ENCODE results near the gene UBR3. TPM values are rescaled to one million over a fixed set of nuclear protein-coding genes. Genes with fewer than 3 reads are reported as not detected.

The UBR3 gene
- polyA plus RNA-seq, 1 donor from 2014 or later: 75.2 TPM

DNA sequence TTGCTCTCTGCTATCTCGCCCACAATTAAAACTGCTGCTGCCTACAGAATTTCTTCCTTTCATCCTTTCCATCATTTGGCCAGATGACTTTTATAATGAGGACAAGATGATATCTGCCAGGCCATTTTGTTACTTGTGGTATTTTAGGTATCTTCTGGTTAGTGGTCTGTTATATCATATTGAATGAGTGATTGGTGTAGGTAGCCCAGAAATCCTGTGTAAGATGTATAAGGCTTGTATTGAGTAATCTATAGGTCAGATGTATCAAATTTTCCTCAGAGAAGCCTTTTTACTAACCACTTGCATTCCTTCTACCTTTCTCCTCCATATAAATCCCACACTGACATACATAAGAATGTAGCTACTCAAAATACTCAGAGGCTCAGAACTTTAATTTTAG lies 118.3 kb downstream of the UBR3 start:
- Histone ChIP-seq H3K9me3 (ENCODE audit: low read length) (no peaks in the 10 kb centered on the region), H3K4me2 (ENCODE audit: low read length) (no peak overlapping the region), H3K4me3 (ENCODE audit: low read length) (no peak overlapping the region), H3F3A (ENCODE audit: insufficient read depth, low read length, poor library complexity, severe bottlenecking) (no peaks in the 10 kb centered on the region), H2AFZ (ENCODE audit: low read depth, low read length) (no peak overlapping the region), H3K36me3 (ENCODE audit: insufficient read depth, low read length) (no peaks in the 10 kb centered on the region), H3K9me2 (ENCODE audit: insufficient read depth, low read length) (no peaks in the 10 kb centered on the region), H3K79me2 (replicated peaks; ENCODE audit: insufficient read depth, low read length) (no peaks in the 10 kb centered on the region), H4K20me1 (ENCODE audit: insufficient read depth) (no peaks in the 10 kb centered on the region), H3K27me3 (ENCODE audit: insufficient read depth, low read depth, low read length) (no peaks in the 10 kb centered on the region), H3K9ac (ENCODE audit: low read length) (no peak overlapping the region), H3K27ac (ENCODE audit: low read length) (no peak overlapping the region)
- TF ChIP-seq EP300 (conservative IDR thresholded peaks at IDR 0.05; ENCODE audit: poor library complexity, severe bottlenecking): no peak
- no peak for TF ChIP-seq EZH2 (IDR thresholded peaks at IDR 0.05; ENCODE audit: borderline replicate concordance, insufficient read depth, low read length, poor library complexity, severe bottlenecking)
- no peak for TF ChIP-seq SMC3 (conservative IDR thresholded peaks at IDR 0.05; ENCODE audit: poor library complexity)
- no peak for TF ChIP-seq CTCF (IDR thresholded peaks at IDR 0.05; ENCODE audit: poor library complexity, severe bottlenecking)
- no peak for TF ChIP-seq POLR2AphosphoS5 (IDR thresholded peaks at IDR 0.05)
- TF ChIP-seq TAF1 (IDR thresholded peaks at IDR 0.05; ENCODE audit: low read depth): no peak
- TF ChIP-seq REST (IDR thresholded peaks at IDR 0.05; ENCODE audit: borderline replicate concordance): no peak
- no peak for TF ChIP-seq MXI1 (conservative IDR thresholded peaks at IDR 0.05; ENCODE audit: poor library complexity, severe bottlenecking)
- TF ChIP-seq RAD21 (conservative IDR thresholded peaks at IDR 0.05): no peak

GRCh38 chr2:169946092-169946491 lies 118.8 kb downstream of the UBR3 start:
- no peak overlapping the region for H3K9ac ChIP-seq (ENCODE audit: low read length)

More at GRCh38 chr2:169946092-169946491, 118.8 kb downstream of the UBR3 start:
- Histone ChIP-seq H3K9me3 (ENCODE audit: low read length) (no peaks in the 10 kb centered on the region), H3K27me3 (ENCODE audit: insufficient read depth, low read depth, low read length) (no peaks in the 10 kb centered on the region), H3K36me3 (ENCODE audit: insufficient read depth, low read length) (no peaks in the 10 kb centered on the region), H2AFZ (ENCODE audit: low read depth, low read length) (no peak overlapping the region), H3K79me2 (replicated peaks; ENCODE audit: insufficient read depth, low read length) (no peaks in the 10 kb centered on the region), H3F3A (ENCODE audit: insufficient read depth, low read length, poor library complexity, severe bottlenecking) (no peaks in the 10 kb centered on the region), H3K9me2 (ENCODE audit: insufficient read depth, low read length) (no peaks in the 10 kb centered on the region), H3K4me2 (ENCODE audit: low read length) (no peak overlapping the region), H3K4me3 (ENCODE audit: low read length) (no peak overlapping the region), H3K27ac (ENCODE audit: low read length) (no peak overlapping the region), H4K20me1 (ENCODE audit: insufficient read depth) (no peaks in the 10 kb centered on the region)
- TF ChIP-seq RAD21 (conservative IDR thresholded peaks at IDR 0.05): no peak
- TF ChIP-seq EP300 (conservative IDR thresholded peaks at IDR 0.05; ENCODE audit: poor library complexity, severe bottlenecking): no peak
- TF ChIP-seq CTCF (IDR thresholded peaks at IDR 0.05; ENCODE audit: poor library complexity, severe bottlenecking): no peak
- TF ChIP-seq SMC3 (conservative IDR thresholded peaks at IDR 0.05; ENCODE audit: poor library complexity): no peak
- TF ChIP-seq REST (IDR thresholded peaks at IDR 0.05; ENCODE audit: borderline replicate concordance): no peak
- TF ChIP-seq POLR2AphosphoS5 (IDR thresholded peaks at IDR 0.05): no peak
- TF ChIP-seq TAF1 (IDR thresholded peaks at IDR 0.05; ENCODE audit: low read depth): no peak
- TF ChIP-seq EZH2 (IDR thresholded peaks at IDR 0.05; ENCODE audit: borderline replicate concordance, insufficient read depth, low read length, poor library complexity, severe bottlenecking): no peak
- TF ChIP-seq MXI1 (conservative IDR thresholded peaks at IDR 0.05; ENCODE audit: poor library complexity, severe bottlenecking): no peak
